Activated CD4-positive, alpha-beta T cell treated with anti-CD3 and anti-CD28 coated beads, Interleukin-2, amount 50 U/mL, for 4 hours (primary cell): ENCODE measurements around the gene RPS18.
A peak's percentile ranks its signal among the peaks of the same experiment; 100 is the strongest.

Experiments used
- DNase-seq, 2 experiments: peaks; one replicate each; pipeline ENCODE4 v3.0.0-alpha.2; 2020

Gene RPS18

DNA sequence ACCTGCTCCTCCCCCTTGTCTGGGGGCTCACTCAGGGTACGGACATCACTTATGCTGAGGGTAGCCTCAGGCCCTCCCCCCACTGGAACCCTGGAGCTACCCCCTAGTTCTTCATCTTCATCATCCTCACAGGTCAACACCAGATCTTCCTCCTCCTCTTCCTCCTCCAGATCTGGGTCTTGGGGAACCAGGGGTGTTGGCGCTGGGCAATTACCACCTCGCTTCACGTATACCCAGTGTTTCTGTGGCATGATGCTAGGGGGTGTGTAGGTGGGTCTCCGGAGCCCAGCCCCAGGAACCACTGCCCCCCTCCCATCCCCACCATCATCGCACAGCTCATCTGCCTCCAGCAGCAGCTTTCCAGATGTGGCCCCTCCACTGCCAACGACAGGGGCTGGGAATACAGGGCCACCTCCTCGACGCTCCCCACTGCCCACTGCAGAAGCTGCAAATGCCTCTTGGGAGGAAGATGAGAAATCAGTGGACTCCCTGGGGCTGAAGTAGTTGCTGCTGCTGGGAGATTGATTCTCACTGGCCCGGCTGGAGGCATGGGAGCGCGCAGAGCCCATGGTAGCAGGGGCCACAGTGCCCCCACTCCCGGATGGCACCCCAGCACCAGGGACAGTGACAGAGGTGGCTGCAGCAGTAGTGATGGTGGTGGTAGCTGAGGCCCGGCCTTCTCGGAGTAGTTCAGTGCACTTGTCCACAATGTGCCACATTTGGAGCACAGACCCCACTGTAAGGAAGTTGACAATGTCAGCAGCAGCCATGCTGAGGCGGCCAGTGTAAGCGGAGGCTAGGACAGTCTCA lies 44.1 kb downstream of the RPS18 start:
- DNase-seq, result no peak

DNA sequence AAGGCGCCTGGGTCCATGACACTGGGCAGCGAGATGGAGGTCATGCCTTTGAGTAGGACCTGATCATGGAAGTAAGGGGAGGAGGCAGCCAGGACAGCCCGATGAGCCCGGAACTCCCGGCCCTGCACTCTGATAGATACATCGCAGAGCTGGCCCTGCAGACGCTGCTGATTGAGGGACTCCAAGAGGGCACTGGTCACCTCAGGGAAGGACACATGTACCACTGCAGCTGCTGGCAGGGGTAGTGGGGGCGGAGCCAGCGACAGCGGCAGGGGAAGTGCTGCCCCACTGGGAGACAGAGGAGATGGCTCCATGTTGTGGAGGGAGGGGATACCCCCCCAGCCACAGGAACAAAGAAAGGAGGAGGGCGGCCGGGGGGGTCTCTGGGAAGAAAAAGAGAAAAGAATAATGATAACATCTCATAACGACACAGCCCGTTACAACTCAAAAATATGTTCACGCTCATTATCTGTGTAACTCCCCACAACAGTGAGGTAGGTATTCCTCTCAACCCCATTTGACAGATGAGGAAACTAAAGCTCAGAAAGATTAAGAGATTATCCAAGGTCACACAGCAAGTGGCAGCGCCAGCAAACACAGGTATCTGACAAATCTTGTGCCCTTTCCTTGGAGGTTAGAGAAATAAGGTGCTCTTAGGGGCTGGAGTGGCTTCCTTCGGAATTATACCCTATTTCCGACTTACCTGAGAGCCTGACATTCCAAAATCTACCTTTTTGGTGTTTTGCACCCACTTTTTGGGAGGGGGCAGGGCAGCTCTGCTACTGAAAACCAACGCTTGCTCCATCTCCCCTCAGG lies 44.9 kb downstream of the RPS18 start:
- DNase-seq, result no peak

DNA sequence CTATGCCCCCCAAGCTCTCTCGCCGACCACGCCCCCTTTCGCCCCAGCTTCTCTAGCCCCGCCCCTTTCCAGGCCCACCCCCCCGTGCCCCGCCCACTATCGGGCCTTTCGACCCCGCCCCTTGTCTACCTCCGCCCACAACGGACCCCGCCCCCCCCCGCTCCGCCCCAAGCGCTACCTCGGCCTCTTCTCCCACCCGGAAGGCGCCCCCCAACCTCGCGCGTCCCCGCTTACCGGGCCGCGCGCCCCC lies 45.5 kb downstream of the RPS18 start:
- DNase-seq, result no peak

DNA sequence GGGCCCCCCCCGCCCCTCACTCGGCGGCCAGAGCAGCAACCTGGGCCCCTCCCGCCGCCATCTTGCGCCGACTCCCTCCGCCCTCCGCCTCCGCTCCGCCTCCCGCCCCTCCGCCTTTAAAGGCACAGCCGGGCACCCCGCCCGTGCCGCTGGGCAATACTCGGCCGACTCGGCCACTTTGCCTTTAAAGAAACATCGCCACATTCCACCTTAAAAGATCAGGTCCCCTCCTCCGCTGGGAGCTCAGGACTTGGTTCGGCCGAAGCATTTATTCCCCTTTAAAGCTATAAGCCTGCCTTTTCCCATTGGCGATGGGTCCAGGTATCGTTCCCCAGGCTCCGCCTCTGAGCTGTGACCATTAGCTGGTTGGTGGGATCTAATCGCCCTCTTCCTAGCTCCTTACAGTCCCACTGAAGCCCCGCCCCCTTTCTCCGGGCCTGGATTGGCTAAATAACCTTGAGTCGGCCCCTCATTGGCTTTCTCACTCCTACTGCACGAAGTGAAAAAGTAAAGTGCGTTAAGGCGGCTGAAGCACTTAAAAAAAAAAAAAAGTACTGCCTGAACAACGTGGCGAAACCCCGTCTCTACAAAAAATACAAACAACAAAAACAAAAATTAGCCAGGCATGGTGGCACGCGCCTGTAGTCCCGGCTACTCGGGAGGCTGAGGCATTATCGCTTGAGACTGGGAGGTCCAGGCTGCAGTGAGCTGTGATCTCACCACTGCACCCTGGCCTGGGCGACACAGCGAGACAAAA lies 46.0 kb downstream of the RPS18 start, which contains the start of gene ZBTB22:
Gene ZBTB22, minus strand, starts transcription at position 76 of the 757 bp plus-strand sequence. CDS start 828 bp downstream, outside the sequence.
- DNase-seq, result peak; percentile 93 to 94

DNA sequence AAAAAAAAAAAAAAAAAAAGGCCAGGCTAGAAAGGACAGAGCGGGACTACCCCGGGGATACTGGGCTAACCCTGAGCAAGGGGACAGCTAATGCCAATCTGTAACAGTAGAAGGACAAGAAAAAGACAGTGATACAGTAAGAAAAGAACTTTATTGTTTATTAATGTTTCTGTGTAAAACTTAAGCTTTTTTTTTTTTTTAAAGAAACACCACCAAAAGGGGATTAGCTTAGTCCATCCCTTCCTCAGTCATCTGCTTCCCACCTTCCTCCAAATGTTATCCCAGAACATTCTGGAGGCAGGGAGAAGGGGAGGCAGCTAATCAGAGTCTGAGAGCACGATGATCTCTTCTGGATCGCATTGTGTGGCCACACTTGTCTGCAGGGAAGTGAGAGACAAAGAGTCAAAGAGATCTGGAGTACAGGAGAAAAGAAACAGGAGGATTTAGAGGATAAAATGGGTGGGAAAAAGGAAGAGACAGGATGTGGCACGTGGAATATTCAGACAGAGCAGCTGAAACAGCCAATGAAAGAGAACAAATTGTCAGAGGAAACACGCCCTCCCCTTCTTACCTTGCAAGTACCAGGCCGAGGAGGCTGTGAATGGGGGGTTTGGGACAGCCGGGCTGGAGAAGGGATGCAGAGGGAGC lies 46.7 kb downstream of the RPS18 start:
- no peak for DNase-seq

DNA sequence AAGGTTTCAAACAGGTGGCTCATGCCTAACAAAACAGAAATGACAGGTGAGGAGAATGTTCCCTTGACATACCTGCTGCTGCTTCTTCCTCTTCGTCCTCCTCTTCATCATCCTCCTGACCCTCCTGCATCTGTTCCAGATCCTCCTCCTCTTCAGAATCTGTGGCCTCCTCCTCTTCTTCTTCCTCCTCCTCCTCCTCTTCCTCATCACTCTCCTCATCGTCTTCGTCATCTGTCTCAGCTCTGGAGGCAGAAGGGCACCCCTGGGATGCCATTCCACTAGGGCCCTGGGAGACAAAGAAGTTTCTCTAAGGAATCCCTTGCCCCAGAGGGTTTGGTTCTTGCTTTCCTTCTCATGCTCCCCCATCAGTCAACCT lies 48.1 kb downstream of the RPS18 start:
- DNase-seq, result no peak

DNA sequence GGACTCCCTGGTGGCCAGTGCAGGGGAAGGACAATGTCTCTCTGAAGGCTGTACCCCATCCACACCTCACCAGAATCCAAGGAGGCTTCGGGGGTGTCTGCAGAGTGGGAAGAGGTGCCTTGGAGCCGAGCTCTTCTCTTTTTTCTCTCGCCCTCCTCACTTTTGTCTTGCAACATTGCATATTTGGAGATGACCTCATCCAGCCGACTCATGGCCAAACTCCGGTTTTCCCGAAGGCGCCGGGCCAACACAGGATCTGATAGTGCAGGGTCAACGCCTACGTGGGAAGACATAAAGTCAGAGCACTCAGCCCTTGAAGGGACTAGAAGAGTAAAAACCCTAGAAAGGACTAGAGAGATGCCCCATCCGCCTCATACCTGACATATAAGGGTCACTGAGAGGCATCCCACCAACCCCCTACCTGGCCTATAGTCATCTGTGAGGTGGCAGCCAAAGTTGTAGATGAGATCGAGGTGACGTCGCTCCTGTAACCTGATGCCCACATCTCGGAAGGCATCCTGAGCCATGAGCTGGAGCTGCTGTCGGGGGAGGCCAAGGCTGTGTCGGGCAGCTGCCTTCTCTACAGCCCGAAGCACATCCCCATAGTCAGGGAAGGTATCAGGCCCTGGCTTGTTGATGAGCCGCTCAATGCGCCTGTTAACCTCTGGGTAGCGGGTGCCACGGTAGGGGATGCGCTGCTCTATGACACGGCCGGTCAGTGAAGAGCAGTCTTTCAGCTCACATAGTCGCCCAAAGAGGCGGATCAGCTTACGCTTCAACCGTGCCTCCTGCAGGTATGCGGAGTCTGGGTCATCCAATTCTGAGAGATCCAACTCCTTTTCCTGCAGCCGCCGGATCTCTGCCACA lies 48.7 kb downstream of the RPS18 start:
- no peak for DNase-seq

DNA sequence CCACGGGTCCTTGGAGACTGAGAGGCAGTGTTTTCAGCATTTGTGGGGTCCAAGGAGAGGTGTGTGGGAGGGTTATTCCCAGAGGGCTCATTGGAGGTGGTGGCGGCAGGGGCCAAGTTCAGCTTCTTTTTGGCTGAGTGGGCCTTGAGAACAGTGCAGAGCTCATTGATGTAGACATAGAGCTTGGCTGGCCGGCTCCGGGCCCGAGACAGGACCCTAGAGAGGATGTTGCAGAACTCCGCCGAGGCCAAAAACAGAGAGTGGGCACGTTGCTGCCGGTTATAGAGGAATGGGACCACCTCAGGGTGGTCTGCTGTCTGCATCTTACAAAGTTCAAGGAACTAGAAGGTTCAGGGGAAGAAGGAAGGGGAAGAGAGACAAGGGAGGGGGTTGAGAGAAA lies 49.4 kb downstream of the RPS18 start:
- no peak for DNase-seq

DNA sequence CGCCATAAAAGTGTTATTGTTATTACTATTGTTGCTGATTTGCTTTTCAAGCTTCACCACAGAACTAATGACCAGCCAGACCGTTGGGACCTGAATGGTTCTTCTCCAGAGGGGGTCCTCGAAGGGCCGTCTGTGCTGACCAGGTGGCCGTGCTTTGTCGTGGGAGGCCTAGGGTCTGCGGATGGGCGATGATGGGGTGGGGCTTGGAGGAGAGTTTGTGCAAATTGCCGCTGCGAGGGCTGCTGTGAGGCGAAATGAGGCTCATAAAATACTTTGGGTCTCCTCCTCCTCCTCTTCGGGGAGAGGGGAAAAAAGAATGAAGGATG lies 51.7 kb downstream of the RPS18 start:
- no peak for DNase-seq

DNA sequence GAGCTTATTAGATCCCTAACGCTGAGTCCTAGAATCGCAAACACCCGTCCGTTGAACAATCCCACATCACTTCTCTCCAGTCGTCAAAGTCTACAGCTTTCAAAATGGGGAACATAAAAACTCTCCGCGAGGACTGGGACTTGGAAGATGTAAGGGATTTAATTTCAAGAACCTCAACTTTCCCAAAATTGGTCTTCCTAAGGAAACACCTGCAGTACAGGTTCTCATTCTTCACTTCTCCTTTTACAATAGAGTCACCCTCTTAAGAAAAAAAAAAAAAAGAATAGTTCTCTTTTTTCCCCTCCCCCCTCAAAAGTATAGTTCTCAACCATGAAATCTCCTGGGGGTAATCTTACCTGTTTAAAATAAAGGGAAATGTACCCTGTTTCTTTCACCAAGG lies 52.2 kb downstream of the RPS18 start:
- DNase-seq, result no peak
